Fibroblast of skin of abdomen (primary cell): ENCODE data around the gene PTPDC1. TPM values are rescaled to one million over a fixed set of nuclear protein-coding genes. Genes with fewer than 3 reads are reported as not detected.

Experiments
- DNase-seq: peaks from one replicate; pipeline ENCODE4 v3.0.0-alpha.2; 2013
- polyA plus RNA-seq, 2 experiments: library from polyadenylated mRNA; unstranded; fragments of 120-200 nt; gene quantifications; one replicate each; pipeline ENCODE4 v1.2.1, GENCODE V29; 2013; ENCODE audit not compliant: insufficient read length in 2 of 2

Gene PTPDC1
- polyA plus RNA-seq (2013, experiment 1 of 2; ENCODE audit: insufficient read length): 7.6 TPM
- polyA plus RNA-seq (2013, experiment 2 of 2; ENCODE audit: insufficient read length): 7.1 TPM

- DNase-seq: peak; percentile 88
These were observed at the start of gene PTPDC1 for GRCh38 chr9:94084314-94084713. TSS of gene PTPDC1 (plus strand) at chr9:94084464. CDS start at chr9:94084531, 67 bp downstream.

GRCh38 chr9:94034511-94034910, 49.8 kb upstream of the PTPDC1 start:
- no peak for DNase-seq

- DNase-seq: no peak
These were observed 44.5 kb upstream of the PTPDC1 start for GRCh38 chr9:94039786-94040185.

GRCh38 chr9:94042516-94043360, 41.5 kb upstream of the PTPDC1 start:
- no peak for DNase-seq

GRCh38 chr9:94054716-94055115, 29.5 kb upstream of the PTPDC1 start:
- no peak for DNase-seq

GRCh38 chr9:94056442-94056974, 27.8 kb upstream of the PTPDC1 start:
- peak; percentile 88 for DNase-seq

GRCh38 chr9:94057918-94058317, 26.3 kb upstream of the PTPDC1 start:
- DNase-seq: no peak

- no peak for DNase-seq
These were observed 22.4 kb upstream of the PTPDC1 start for GRCh38 chr9:94061864-94062263.

GRCh38 chr9:94065535-94065961, 18.7 kb upstream of the PTPDC1 start:
- peak; percentile 79 for DNase-seq

GRCh38 chr9:94068257-94068656, 16.0 kb upstream of the PTPDC1 start:
- DNase-seq: no peak

- DNase-seq: no peak
These were observed 7.7 kb upstream of the PTPDC1 start for GRCh38 chr9:94076557-94076956.

- no peak for DNase-seq
These were observed 6.2 kb upstream of the PTPDC1 start for GRCh38 chr9:94078086-94078485.

- DNase-seq: no peak
These were observed 5.0 kb upstream of the PTPDC1 start for GRCh38 chr9:94079236-94079635.

GRCh38 chr9:94080249-94080648, 4.0 kb upstream of the PTPDC1 start:
- DNase-seq: no peak

GRCh38 chr9:94081435-94081834, 2.8 kb upstream of the PTPDC1 start:
- DNase-seq: no peak

- no peak for DNase-seq
These were observed 2.3 kb upstream of the PTPDC1 start for GRCh38 chr9:94081864-94082463.

GRCh38 chr9:94082553-94082952, 1.7 kb upstream of the PTPDC1 start:
- no peak for DNase-seq

- DNase-seq: no peak
These were observed 1.3 kb upstream of the PTPDC1 start for GRCh38 chr9:94082956-94083355.

- DNase-seq: no peak
These were observed 880 bp upstream of the PTPDC1 start for GRCh38 chr9:94083384-94083783.

- peak; percentile 64 for DNase-seq
These were observed 887 bp downstream of the PTPDC1 start for GRCh38 chr9:94085062-94085639.

- peak; percentile 81 for DNase-seq
These were observed 2.5 kb downstream of the PTPDC1 start for GRCh38 chr9:94086486-94087345.
